ENCODE data around the gene CHMP5. TPM values are rescaled to one million over a fixed set of nuclear protein-coding genes. Genes with fewer than 3 reads are reported as not detected.
A peak's percentile ranks its signal among the peaks of the same experiment; 100 is the strongest.

Gene CHMP5
- total RNA-seq, 2 experiments from 2014 or later, result 31.2 to 50.1 TPM

GRCh38 chr9:33227741-33228140, 37.1 kb upstream of the CHMP5 start:
- H3K4me2 ChIP-seq (ENCODE audit: low read length), result no peak overlapping the region
- intact Hi-C loops (cut with micrococcal nuclease; ENCODE audit: unreplicated experiment), result loop anchor here (10.0 kb wide), 1 partner anchor 643 kb away; no protein-coding TSS in a partner anchor
- no peak overlapping the region for H3K27ac ChIP-seq (ENCODE audit: low read depth, low read length, poor library complexity, severe bottlenecking)
- H3K9me3 ChIP-seq (ENCODE audit: low read length), result no peaks in the 10 kb centered on the region
- no peak for TF ChIP-seq CTCF (conservative IDR thresholded peaks at IDR 0.05; ENCODE audit: low read length)
- no peak for TF ChIP-seq EZH2phosphoT487 (IDR thresholded peaks at IDR 0.05; ENCODE audit: borderline replicate concordance, low read depth, low read length)
- no peaks in the 10 kb centered on the region for H3K36me3 ChIP-seq (ENCODE audit: insufficient read depth, low read length)
- no TSS peak for BruUV-seq (replicated peaks)
- CTCF ChIA-PET (ENCODE audit: unreplicated experiment), result interaction anchor here (0.5 kb wide), 1 partner anchor 239 kb away, joined by 3 read pairs; no protein-coding TSS in a partner anchor
- H2AFZ ChIP-seq (ENCODE audit: low read length), result no peak overlapping the region
- H3K9me2 ChIP-seq (ENCODE audit: insufficient read depth, low read length), result no peaks in the 10 kb centered on the region
- POLR2A ChIA-PET, result interaction anchor here (0.5 to 1.6 kb wide), 3 partner anchors 68 to 263 kb away, joined by 3 to 4 read pairs (median 3); no protein-coding TSS in a partner anchor
- peaks cover 39% of the 10 kb centered on the region for H3K4me1 ChIP-seq (ENCODE audit: insufficient read depth, low read length, poor library complexity, severe bottlenecking)
- no peak for DNase-seq (ENCODE audit: low spot score)
- H4K20me1 ChIP-seq (ENCODE audit: insufficient read depth, low read length), result no peaks in the 10 kb centered on the region
- H3K4me3 ChIP-seq (ENCODE audit: low read depth, low read length, poor library complexity, severe bottlenecking), result no peak overlapping the region
- no peaks in the 10 kb centered on the region for H3K79me2 ChIP-seq (ENCODE audit: insufficient read depth, low read depth, low read length)

- peak overlapping the region; percentile 27; the same call in 1 of the 2 replicates for H2AFZ ChIP-seq (ENCODE audit: low read length)
- H3K36me3 ChIP-seq (ENCODE audit: insufficient read depth, low read length), result no peaks in the 10 kb centered on the region
- H3K4me2 ChIP-seq (ENCODE audit: low read length), result no peak overlapping the region
- no peak overlapping the region for H3K4me3 ChIP-seq (ENCODE audit: low read depth, low read length, poor library complexity, severe bottlenecking)
- intact Hi-C loops (cut with micrococcal nuclease; ENCODE audit: unreplicated experiment), result loop anchor here (10.0 kb wide), 1 partner anchor 644 kb away; no protein-coding TSS in a partner anchor
- POLR2A ChIA-PET, result interaction anchor here (1.6 kb wide), 1 partner anchor 69 kb away, joined by 4 read pairs; no protein-coding TSS in a partner anchor
- no peak overlapping the region for H3K27ac ChIP-seq (ENCODE audit: low read depth, low read length, poor library complexity, severe bottlenecking)
- H4K20me1 ChIP-seq (ENCODE audit: insufficient read depth, low read length), result no peaks in the 10 kb centered on the region
- CTCF ChIA-PET (ENCODE audit: unreplicated experiment), result no interaction called here
- TF ChIP-seq CTCF (conservative IDR thresholded peaks at IDR 0.05; ENCODE audit: low read length) (no peak), EZH2phosphoT487 (IDR thresholded peaks at IDR 0.05; ENCODE audit: borderline replicate concordance, low read depth, low read length) (no peak)
- no peaks in the 10 kb centered on the region for H3K9me3 ChIP-seq (ENCODE audit: low read length)
- H3K79me2 ChIP-seq (ENCODE audit: insufficient read depth, low read depth, low read length), result no peaks in the 10 kb centered on the region
- no peak for DNase-seq (ENCODE audit: low spot score)
- H3K4me1 ChIP-seq (ENCODE audit: insufficient read depth, low read length, poor library complexity, severe bottlenecking), result peaks cover 30% of the 10 kb centered on the region
- no TSS peak for BruUV-seq (replicated peaks)
- H3K9me2 ChIP-seq (ENCODE audit: insufficient read depth, low read length), result no peaks in the 10 kb centered on the region
These were observed 36.2 kb upstream of the CHMP5 start for GRCh38 chr9:33228606-33229005.

GRCh38 chr9:33229359-33230114, 35.3 kb upstream of the CHMP5 start:
- H3K9me3 ChIP-seq (ENCODE audit: low read length), result no peaks in the 10 kb centered on the region
- peaks cover 27% of the 10 kb centered on the region for H3K4me1 ChIP-seq (ENCODE audit: insufficient read depth, low read length, poor library complexity, severe bottlenecking)
- no peak overlapping the region for H3K27ac ChIP-seq (ENCODE audit: low read depth, low read length, poor library complexity, severe bottlenecking)
- no peaks in the 10 kb centered on the region for H3K79me2 ChIP-seq (ENCODE audit: insufficient read depth, low read depth, low read length)
- no peaks in the 10 kb centered on the region for H4K20me1 ChIP-seq (ENCODE audit: insufficient read depth, low read length)
- ChIA-PET POLR2A (no interaction called here), CTCF (ENCODE audit: unreplicated experiment) (no interaction called here)
- no peak overlapping the region for H3K4me2 ChIP-seq (ENCODE audit: low read length)
- no peaks in the 10 kb centered on the region for H3K36me3 ChIP-seq (ENCODE audit: insufficient read depth, low read length)
- peak overlapping the region; percentile 27; the same call in 1 of the 2 replicates for H2AFZ ChIP-seq (ENCODE audit: low read length)
- H3K9me2 ChIP-seq (ENCODE audit: insufficient read depth, low read length), result no peaks in the 10 kb centered on the region
- no peak overlapping the region for H3K4me3 ChIP-seq (ENCODE audit: low read depth, low read length, poor library complexity, severe bottlenecking)
- no peak for DNase-seq (ENCODE audit: low spot score)
- BruUV-seq (replicated peaks), result no TSS peak
- no peak for TF ChIP-seq EZH2phosphoT487 (IDR thresholded peaks at IDR 0.05; ENCODE audit: borderline replicate concordance, low read depth, low read length)
- TF ChIP-seq CTCF (conservative IDR thresholded peaks at IDR 0.05; ENCODE audit: low read length), result peak; percentile 58
- intact Hi-C loops (cut with micrococcal nuclease; ENCODE audit: unreplicated experiment), result loop anchor here (10.0 kb wide), 1 partner anchor 645 kb away; no protein-coding TSS in a partner anchor
